ENCODE results near the gene MESP2.

GRCh38 chr15:89746386-89746780, 29.7 kb upstream of the MESP2 start:
- TF ChIP-seq CTCF (IDR thresholded peaks at IDR 0.05) = no peak
- TF ChIP-seq POLR2A (IDR thresholded peaks at IDR 0.05) = no peak
